GM06990 (cell line): ENCODE measurements around the gene GSTM1.

Experiments used
- DNase-seq: peaks from one replicate; pipeline ENCODE4 v3.0.0-alpha.2; 2011; ENCODE audit not compliant: insufficient read length; ENCODE audit errors: extremely low read depth
- H3K27me3 ChIP-seq: replicated peaks from 2 replicates; pipeline ENCODE4 v1.6.0; 2011; ENCODE audit warnings: low read length; ENCODE audit not compliant: control insufficient read depth, insufficient read depth
- H3K36me3 ChIP-seq: 2 replicates; pipeline ENCODE4 v1.5.1; 2011; ENCODE audit warnings: low read length; ENCODE audit not compliant: control insufficient read depth, insufficient read depth
- H3K4me3 ChIP-seq: replicated peaks from 2 replicates; pipeline ENCODE4 v1.5.1; 2011; ENCODE audit warnings: low read depth, mild to moderate bottlenecking, control low read depth, low read length
- TF ChIP-seq, protein P1 (sequence below): IDR thresholded peaks from 2 replicates; pipeline ENCODE4 v1.5.1; 2011; ENCODE audit warnings: low read length, control low read depth, mild to moderate bottlenecking, inconsistent platforms; ENCODE audit not compliant: insufficient read depth, poor library complexity, severe bottlenecking

GSTM1 gene

GRCh38 chr1:109650609-109651008, 37.0 kb upstream of the GSTM1 start:
- Histone ChIP-seq H3K27me3 (no peaks in the 10 kb centered on the region), H3K4me3 (no peak overlapping the region), H3K36me3 (no peaks in the 10 kb centered on the region)
- DNase-seq: no peak
- TF ChIP-seq, protein P1, sequence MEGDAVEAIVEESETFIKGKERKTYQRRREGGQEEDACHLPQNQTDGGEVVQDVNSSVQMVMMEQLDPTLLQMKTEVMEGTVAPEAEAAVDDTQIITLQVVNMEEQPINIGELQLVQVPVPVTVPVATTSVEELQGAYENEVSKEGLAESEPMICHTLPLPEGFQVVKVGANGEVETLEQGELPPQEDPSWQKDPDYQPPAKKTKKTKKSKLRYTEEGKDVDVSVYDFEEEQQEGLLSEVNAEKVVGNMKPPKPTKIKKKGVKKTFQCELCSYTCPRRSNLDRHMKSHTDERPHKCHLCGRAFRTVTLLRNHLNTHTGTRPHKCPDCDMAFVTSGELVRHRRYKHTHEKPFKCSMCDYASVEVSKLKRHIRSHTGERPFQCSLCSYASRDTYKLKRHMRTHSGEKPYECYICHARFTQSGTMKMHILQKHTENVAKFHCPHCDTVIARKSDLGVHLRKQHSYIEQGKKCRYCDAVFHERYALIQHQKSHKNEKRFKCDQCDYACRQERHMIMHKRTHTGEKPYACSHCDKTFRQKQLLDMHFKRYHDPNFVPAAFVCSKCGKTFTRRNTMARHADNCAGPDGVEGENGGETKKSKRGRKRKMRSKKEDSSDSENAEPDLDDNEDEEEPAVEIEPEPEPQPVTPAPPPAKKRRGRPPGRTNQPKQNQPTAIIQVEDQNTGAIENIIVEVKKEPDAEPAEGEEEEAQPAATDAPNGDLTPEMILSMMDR: no peak

GRCh38 chr1:109652402-109652801, 35.2 kb upstream of the GSTM1 start:
- Histone ChIP-seq H3K4me3 (no peak overlapping the region), H3K27me3 (no peaks in the 10 kb centered on the region), H3K36me3 (no peaks in the 10 kb centered on the region)
- no peak for DNase-seq
- TF ChIP-seq, protein P1: no peak

GRCh38 chr1:109653306-109653705, 34.3 kb upstream of the GSTM1 start:
- H3K36me3 ChIP-seq: no peaks in the 10 kb centered on the region
- TF ChIP-seq, protein P1: no peak
- no peak for DNase-seq
- H3K4me3 ChIP-seq: no peak overlapping the region
- H3K27me3 ChIP-seq: no peaks in the 10 kb centered on the region

GRCh38 chr1:109654519-109654918, 33.1 kb upstream of the GSTM1 start:
- TF ChIP-seq, protein P1: no peak
- no peaks in the 10 kb centered on the region for H3K36me3 ChIP-seq
- DNase-seq: no peak
- no peaks in the 10 kb centered on the region for H3K27me3 ChIP-seq
- no peak overlapping the region for H3K4me3 ChIP-seq

DNA sequence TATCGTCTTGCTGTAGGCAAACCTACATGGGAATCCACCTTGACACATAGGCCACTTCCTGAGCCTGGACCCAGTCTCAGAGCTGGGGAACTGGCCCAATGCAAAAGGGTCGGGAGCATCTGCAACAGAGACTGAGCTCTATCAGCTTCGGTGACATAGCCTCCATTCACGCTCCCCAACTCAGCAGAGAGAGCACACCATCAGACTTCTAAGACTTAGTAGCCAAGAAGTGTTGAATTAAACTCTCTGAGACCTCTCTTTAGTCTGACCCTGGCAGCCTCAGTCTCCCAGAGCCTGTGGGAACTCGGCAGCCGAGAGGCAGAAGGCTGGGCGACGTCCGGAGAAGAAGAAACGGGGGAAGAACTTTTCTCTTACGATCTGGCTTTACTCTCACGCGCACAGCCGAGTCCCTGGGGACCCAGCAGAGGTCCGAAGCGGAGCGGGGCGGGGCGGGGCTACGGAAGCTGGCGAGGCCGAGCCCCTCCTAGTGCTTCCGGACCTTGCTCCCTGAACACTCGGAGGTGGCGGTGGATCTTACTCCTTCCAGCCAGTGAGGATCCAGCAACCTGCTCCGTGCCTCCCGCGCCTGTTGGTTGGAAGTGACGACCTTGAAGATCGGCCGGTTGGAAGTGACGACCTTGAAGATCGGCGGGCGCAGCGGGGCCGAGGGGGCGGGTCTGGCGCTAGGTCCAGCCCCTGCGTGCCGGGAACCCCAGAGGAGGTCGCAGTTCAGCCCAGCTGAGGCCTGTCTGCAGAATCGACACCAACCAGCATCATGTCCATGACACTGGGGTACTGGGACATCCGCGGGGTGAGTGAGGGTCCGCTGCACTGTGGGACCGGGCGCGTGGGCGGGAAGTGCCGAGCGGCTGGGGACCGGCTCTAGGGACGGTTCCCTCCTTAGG, 31.8 kb upstream of the GSTM1 start, which contains the start of gene GSTM4:
Gene GSTM4, plus strand, starts transcription at position 485 of the 905 bp plus-strand sequence. Its CDS starts 291 bp downstream, at position 776.
- peak; percentile 86 for DNase-seq
- Histone ChIP-seq H3K27me3 (no peaks in the 10 kb centered on the region), H3K36me3 (no peaks in the 10 kb centered on the region; the same call in 1 of the 2 replicates), H3K4me3 (peak within 1 kb of the TSS; percentile 74)
- TF ChIP-seq, protein P1: no peak
